Omental fat pad (tissue), 4 donors: ENCODE measurements around the gene OS9. TPM values are rescaled to one million over a fixed set of nuclear protein-coding genes. Genes with fewer than 3 reads are reported as not detected.
A peak's percentile ranks its signal among the peaks of the same experiment; 100 is the strongest.

ENCODE experiments used
- ATAC-seq: fragments of 150-250 bp; one replicate; pipeline ENCODE4 v1.9.1; 2016; ENCODE audit warnings: mild to moderate bottlenecking, moderate library complexity; ENCODE audit not compliant: low FRiP score
- DNase-seq: peaks from one replicate; pipeline ENCODE4 v3.0.0-alpha.2; 2019; ENCODE audit warnings: low spot score
- total RNA-seq, 4 donors: library from RNA; depleted of rRNA; stranded (reverse); fragments of >200 nt; gene quantifications; one replicate each; pipeline ENCODE4 v1.1.0, GENCODE V29; 2016
- TF ChIP-seq, protein P1 (sequence below), 3 donors: fragments of 450-650 bp; IDR thresholded peaks; one replicate each; pipeline ENCODE4 v1.5.1; 2016 to 2017; ENCODE audit warnings: antibody characterized with exemption in 3 of 3, mild to moderate bottlenecking in 3 of 3, moderate library complexity in 2 of 3

Gene OS9
- total RNA-seq, 4 donors from 2014 or later = 259 to 325 (median 286) TPM

DNA sequence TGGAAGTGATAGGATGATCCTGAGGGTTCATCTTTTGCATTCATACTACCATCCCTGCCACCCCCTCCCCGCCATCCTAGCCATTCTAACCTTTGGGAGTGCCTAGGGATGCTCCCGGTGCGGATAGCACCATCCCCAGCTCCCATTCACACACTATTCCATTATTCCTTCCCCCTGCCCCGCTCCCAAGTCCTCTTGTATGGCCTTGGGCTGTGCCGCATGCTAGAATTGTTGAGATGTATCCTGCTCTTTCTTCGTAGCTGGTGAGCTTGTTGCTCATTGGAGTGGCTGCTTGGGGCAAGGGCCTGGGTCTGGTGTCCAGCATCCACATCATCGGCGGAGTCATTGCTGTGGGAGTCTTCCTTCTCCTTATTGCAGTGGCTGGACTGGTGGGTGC, 51.6 kb downstream of the OS9 start:
- ATAC-seq (peak; percentile 3), DNase-seq (no peak)
- TF ChIP-seq, protein P1, sequence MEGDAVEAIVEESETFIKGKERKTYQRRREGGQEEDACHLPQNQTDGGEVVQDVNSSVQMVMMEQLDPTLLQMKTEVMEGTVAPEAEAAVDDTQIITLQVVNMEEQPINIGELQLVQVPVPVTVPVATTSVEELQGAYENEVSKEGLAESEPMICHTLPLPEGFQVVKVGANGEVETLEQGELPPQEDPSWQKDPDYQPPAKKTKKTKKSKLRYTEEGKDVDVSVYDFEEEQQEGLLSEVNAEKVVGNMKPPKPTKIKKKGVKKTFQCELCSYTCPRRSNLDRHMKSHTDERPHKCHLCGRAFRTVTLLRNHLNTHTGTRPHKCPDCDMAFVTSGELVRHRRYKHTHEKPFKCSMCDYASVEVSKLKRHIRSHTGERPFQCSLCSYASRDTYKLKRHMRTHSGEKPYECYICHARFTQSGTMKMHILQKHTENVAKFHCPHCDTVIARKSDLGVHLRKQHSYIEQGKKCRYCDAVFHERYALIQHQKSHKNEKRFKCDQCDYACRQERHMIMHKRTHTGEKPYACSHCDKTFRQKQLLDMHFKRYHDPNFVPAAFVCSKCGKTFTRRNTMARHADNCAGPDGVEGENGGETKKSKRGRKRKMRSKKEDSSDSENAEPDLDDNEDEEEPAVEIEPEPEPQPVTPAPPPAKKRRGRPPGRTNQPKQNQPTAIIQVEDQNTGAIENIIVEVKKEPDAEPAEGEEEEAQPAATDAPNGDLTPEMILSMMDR (IDR thresholded peaks at IDR 0.05) = no peak

DNA sequence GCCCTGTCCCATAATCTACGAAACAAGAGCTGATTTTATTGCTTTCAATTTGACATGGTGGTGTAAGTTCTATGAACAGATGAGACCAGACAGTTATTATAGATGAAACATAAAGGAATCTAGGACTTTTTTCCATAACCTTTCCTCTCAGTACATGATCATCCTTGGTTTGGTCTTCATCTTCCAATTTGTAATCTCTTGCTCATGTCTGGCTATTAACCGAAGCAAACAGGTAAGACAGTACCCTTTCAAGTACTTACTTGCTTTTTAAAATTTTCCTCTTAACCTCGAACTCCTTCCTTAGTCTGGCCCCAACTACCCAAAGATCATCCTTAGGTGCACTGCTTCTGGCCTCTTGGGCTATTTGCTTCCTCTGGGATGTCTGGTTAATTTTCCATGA, 52.1 kb downstream of the OS9 start:
- TF ChIP-seq, protein P1 (IDR thresholded peaks at IDR 0.05) = no peak
- no peak for ATAC-seq
- no peak for DNase-seq

DNA sequence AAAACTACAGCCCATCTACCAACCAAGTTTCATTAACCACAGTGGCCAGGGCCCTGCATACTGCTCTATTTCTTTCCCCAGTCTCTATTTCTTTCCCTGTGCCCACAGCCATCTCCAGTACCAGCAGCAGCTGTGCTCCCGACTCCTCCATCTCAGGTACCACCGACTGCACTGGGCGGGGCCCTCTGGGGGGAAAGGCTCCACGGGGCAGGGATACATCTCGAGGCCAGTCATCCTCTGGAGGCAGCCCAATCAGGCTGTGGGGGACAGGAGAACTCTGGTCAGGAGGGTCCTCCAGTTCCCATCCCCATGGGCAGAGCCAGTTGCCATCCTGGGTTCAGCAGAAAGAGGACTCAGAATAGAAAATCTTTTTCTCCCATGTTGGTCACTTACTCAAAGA, 55.1 kb downstream of the OS9 start:
- DNase-seq = no peak
- no peak for ATAC-seq
- TF ChIP-seq, protein P1 (IDR thresholded peaks at IDR 0.05) = no peak

DNA sequence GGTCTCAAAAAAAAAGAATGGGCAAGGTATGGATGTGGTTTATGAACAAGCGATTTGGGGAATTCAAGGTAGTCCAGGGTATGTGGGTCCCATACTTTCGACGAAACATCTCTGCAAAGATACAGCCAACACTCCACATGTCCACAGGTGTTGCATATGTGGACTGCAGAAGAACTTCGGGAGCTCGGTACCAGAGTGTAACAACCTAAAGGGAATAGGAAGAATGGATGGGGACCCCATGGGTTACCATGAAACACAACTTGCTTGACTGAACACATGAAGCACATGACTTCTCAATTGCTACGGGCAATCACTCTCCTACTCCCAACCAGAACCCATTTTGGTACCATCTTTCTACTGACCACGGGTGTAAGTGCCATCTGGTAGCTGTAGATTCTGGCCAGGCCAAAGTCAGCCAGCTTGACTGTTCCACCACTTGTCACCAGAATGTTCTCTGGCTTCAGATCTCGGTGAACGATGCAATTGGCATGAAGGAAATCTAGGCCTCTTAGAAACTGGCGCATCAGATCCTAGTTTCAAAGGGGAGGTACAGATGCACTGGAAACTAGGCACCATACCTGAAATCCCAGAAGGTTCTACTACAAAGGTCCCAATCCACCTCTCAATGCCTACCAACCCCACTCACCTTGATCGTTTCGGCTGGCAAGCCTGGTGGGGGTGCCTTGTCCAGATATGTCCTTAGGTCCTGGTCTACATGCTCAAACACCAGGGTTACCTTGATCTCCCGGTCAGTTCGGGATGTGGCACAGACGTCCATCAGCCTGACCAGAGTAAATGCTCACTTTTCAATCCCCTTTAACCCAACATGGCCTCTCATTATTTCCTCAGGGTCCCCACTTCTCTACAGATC, 56.9 kb downstream of the OS9 start:
- TF ChIP-seq, protein P1 (IDR thresholded peaks at IDR 0.05) = no peak
- ATAC-seq (no peak), DNase-seq (no peak)

DNA sequence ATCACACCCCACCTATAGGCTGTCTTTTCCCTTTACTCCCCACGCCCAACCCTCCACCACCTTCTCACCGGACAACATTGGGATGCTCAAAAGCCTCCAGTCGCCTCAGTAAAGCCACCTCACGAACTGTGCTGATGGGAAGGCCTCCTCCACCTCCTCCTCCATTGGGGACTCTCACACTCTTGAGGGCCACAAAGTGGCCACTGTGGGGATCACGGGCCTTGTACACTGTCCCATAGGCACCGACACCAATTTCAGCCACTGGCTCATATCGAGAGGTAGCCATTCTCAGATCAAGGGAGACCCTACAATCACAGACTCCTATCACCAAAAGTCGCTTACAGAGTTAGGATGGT, 57.5 kb downstream of the OS9 start:
- ATAC-seq (no peak), DNase-seq (no peak)
- TF ChIP-seq, protein P1 (IDR thresholded peaks at IDR 0.05) = no peak

DNA sequence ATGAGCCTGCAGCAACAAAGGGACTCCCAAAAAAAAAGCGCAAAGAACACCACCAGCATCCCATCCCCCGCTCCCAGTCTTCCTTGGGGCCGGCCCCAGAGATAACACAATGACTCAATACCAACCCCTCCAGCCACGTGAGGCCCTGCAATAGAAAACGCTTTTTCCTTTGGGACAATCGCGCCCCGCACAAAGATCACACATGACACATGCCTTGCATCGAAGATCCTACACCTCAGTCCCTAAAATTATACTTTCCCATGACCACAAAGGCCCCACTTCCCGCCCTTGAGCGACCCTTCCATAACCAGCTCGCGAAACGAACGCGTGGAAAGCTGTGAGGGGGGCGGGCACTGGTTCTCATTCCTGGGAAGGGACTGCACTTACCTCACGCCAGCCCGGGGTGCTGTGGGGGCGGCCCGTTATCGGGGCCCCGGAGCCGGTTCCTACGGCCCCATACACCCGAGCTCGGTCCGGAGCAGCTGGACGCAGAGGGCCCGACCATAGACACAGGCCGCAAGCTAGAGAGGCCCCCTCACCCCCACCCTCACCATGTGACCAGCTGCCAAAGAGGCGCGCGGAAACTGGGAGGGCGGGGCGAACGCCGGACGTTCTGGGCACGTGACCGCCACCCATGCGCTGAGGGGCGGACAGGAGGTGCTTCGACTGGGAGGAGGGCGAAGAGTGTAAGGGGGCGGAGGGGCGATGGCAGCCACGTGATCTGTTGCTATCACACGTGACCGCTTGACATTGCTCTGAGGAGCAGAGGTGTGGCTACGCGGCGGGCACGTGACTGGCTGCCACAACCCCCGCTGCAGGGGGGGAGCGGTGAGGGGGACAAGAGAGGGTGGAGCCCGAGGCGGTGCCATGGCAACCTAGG, 58.1 kb downstream of the OS9 start, which contains the start of gene CDK4:
Gene CDK4 (minus strand): TSS at position 523 of the 880 bp plus-strand sequence. CDS start 593 bp downstream, outside the sequence.
- peak; percentile 94 for DNase-seq
- TF ChIP-seq, protein P1 (IDR thresholded peaks at IDR 0.05) = no peak
- peak; percentile 90 for ATAC-seq
